ENCODE results near the gene PPP1R3G. TPM values are rescaled to one million over a fixed set of nuclear protein-coding genes. Genes with fewer than 3 reads are reported as not detected.

The PPP1R3G gene
- total RNA-seq, 2 donors from 2014 or later, result 1.0 to 5.5 TPM

- no peak for DNase-seq
- H3K36me3 ChIP-seq, result no peaks in the 10 kb centered on the region
- H3K27me3 ChIP-seq, result no peaks in the 10 kb centered on the region
- H3K4me1 ChIP-seq, result no peaks in the 10 kb centered on the region
- H3K27ac ChIP-seq, result no peak overlapping the region
- no peak overlapping the region for H3K4me3 ChIP-seq
- H3K9ac ChIP-seq (ENCODE audit: low read depth in 2 of 2, low read length in 2 of 2), result no peak overlapping the region
- intact Hi-C loops (cut with DNase I), result no loop called here
- TF ChIP-seq, protein P1, sequence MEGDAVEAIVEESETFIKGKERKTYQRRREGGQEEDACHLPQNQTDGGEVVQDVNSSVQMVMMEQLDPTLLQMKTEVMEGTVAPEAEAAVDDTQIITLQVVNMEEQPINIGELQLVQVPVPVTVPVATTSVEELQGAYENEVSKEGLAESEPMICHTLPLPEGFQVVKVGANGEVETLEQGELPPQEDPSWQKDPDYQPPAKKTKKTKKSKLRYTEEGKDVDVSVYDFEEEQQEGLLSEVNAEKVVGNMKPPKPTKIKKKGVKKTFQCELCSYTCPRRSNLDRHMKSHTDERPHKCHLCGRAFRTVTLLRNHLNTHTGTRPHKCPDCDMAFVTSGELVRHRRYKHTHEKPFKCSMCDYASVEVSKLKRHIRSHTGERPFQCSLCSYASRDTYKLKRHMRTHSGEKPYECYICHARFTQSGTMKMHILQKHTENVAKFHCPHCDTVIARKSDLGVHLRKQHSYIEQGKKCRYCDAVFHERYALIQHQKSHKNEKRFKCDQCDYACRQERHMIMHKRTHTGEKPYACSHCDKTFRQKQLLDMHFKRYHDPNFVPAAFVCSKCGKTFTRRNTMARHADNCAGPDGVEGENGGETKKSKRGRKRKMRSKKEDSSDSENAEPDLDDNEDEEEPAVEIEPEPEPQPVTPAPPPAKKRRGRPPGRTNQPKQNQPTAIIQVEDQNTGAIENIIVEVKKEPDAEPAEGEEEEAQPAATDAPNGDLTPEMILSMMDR (IDR thresholded peaks at IDR 0.05), result no peak
- H3K9me3 ChIP-seq, result no peaks in the 10 kb centered on the region
Measured at GRCh38 chr6:5061152-5061551, 24.0 kb upstream of the PPP1R3G start.

GRCh38 chr6:5063617-5064016, 21.5 kb upstream of the PPP1R3G start:
- Histone ChIP-seq H3K36me3 (no peaks in the 10 kb centered on the region), H3K4me1 (no peaks in the 10 kb centered on the region), H3K9me3 (no peaks in the 10 kb centered on the region), H3K27ac (no peak overlapping the region), H3K27me3 (no peaks in the 10 kb centered on the region), H3K4me3 (no peak overlapping the region), H3K9ac (ENCODE audit: low read depth in 2 of 2, low read length in 2 of 2) (no peak overlapping the region)
- intact Hi-C loops (cut with DNase I), result no loop called here
- no peak for DNase-seq
- TF ChIP-seq, protein P1 (IDR thresholded peaks at IDR 0.05), result no peak

DNA sequence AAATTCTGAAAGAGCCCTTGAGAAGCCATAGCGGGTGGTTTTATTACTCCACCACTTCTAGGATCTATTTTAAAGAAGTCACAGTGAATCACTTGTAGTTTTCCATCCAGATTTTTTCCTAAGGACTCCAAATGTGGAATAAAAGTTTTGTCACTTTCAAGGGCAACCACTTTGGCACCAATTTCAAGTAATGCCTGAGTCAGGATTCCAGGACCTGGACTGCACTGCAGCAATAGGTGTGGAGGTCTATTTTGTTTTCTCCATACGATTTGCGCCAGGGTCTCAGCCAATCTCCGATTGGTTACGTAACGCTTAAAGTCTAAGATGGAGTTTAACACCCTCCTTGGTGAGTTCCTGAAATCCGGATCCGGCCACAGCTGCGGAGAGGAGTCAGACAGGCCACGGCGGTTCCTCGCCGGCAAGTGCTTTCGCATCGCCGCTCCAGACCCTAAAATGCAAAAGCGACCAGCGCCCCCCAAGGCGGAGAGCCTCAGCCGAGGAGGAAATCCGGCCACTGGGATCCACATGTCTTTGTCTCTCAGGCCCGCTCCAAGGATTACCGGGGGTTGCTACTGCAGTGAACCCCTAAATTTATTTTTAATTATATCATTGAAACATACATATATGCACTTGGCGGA, 18.6 kb upstream of the PPP1R3G start:
- no peak overlapping the region for H3K27ac ChIP-seq
- H3K9me3 ChIP-seq, result no peaks in the 10 kb centered on the region
- no peak overlapping the region for H3K4me3 ChIP-seq
- H3K4me1 ChIP-seq, result no peaks in the 10 kb centered on the region
- TF ChIP-seq, protein P1 (IDR thresholded peaks at IDR 0.05), result no peak
- no peak overlapping the region for H3K9ac ChIP-seq (ENCODE audit: low read depth in 2 of 2, low read length in 2 of 2)
- intact Hi-C loops (cut with DNase I), result no loop called here
- no peaks in the 10 kb centered on the region for H3K27me3 ChIP-seq
- no peak for DNase-seq
- H3K36me3 ChIP-seq, result no peaks in the 10 kb centered on the region

DNA sequence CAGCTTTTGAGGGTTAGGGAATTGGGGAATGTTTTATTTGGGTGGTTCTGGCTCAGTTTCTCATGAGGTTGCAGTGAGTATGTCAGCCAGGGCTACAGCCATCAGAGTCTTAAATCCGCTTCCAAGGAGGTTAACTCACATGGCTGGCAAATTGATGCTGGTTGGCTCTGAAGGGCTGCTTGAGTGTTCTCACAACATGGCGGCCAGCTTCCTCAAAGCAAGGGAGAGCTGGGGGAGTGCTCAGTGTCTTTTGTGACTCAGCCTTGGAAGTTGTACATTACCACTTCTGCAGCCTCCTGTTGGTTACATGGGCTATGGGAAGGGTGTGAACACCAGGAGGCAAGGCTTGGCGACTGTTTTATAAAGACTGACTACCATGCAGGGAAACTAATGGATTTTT, 17.8 kb upstream of the PPP1R3G start:
- H3K9me3 ChIP-seq, result no peaks in the 10 kb centered on the region
- DNase-seq, result no peak
- H3K27ac ChIP-seq, result no peak overlapping the region
- H3K9ac ChIP-seq (ENCODE audit: low read depth in 2 of 2, low read length in 2 of 2), result no peak overlapping the region
- H3K4me1 ChIP-seq, result no peaks in the 10 kb centered on the region
- no peak overlapping the region for H3K4me3 ChIP-seq
- intact Hi-C loops (cut with DNase I), result no loop called here
- TF ChIP-seq, protein P1 (IDR thresholded peaks at IDR 0.05), result no peak
- H3K36me3 ChIP-seq, result no peaks in the 10 kb centered on the region
- H3K27me3 ChIP-seq, result no peaks in the 10 kb centered on the region

DNA sequence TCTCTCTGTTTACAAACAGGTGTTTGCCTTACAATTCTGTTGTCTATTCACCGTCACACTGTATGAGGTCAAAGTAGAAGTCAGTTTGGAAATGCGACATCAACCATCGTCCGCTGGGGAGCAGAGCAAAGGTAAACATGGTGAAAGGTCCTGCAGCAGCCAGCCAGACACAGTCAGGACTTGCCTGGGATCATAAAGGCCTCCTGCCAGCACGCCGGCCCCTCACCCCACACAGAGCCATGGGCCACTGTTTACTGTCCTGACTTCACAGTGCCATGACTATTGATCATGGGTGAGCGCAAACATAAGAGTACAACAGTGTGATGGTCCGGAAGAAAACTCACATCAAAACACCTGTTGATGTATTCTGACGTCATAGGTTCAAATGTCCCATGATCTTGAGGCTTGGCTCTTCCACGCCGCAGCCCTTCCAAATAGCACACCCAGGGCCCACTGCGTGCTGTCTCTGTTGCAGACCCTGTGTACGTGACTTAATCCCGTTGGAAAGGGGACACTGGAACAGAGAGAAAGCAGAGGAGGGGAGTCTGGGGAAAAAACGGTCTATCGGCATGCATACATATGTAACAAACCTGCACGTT, 16.9 kb upstream of the PPP1R3G start:
- no peak overlapping the region for H3K27ac ChIP-seq
- H3K9ac ChIP-seq (ENCODE audit: low read depth in 2 of 2, low read length in 2 of 2), result no peak overlapping the region

More for the DNA sequence above, 16.9 kb upstream of the PPP1R3G start:
- Histone ChIP-seq H3K4me1 (no peaks in the 10 kb centered on the region), H3K9me3 (no peaks in the 10 kb centered on the region), H3K27me3 (no peaks in the 10 kb centered on the region), H3K4me3 (no peak overlapping the region), H3K36me3 (no peaks in the 10 kb centered on the region)
- DNase-seq, result no peak
- intact Hi-C loops (cut with DNase I), result no loop called here
- TF ChIP-seq, protein P1 (IDR thresholded peaks at IDR 0.05), result no peak

Data from colonic mucosa (tissue), 4 donors.